Fibroblast of skin of right quadriceps (primary cell): ENCODE results near the gene CMYA5.
"Not testable (repeated sequence)": the region's sequence is repeated elsewhere in the genome, so short reads cannot be mapped to it uniquely, and the experiment has no call there.

ENCODE experiments used
- DNase-seq: peaks from one replicate; pipeline ENCODE4 v3.0.0-alpha.2; 2013

CMYA5 gene

DNA sequence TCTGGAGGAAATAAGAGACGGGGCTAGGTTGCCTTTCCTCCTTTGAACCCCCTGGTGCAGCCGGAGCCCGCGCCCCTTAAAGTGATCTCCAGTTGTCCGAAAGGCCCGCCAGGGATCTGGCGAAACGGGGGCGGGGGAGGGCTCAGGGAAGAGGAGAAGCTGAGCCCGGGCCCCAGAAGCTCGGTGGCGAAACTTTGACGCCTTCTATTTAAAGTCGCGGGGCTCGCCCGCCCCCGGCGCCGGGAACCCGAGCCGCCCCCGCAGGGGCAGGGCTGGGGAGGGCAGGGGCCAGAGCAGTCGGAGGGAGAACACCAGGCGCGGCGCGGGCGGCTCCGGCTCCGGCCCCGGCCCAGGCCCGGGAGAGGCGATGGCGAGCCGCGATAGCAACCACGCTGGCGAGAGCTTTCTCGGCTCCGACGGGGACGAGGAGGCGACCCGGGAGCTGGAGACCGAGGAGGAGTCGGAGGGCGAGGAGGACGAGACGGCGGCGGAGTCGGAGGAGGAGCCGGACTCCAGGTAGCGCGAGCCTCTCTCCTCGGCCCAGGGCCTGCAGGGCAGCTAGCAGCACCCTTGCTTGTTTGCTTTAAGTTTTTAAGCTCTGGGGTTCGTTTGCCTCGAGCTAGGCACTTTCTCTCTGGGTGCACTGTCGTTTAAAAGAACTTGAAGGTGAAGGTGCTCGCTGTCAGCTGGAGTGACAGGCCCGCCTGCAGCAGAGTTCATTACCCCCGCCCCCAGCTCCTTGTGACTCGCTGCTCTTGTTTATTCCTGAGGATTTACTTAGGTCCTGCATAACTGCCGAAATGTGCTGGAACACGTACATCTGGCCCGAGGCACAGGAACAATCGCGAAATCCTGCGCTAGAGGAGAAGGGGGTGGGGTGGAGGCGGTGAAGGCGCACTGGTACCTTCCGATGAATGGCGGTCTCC lies at the start of gene CMYA5:
CMYA5 (plus strand) TSS at position 296 of the 926 bp plus-strand sequence; CDS start at position 368, 72 bp downstream.
- peak; percentile 31 for DNase-seq

DNA sequence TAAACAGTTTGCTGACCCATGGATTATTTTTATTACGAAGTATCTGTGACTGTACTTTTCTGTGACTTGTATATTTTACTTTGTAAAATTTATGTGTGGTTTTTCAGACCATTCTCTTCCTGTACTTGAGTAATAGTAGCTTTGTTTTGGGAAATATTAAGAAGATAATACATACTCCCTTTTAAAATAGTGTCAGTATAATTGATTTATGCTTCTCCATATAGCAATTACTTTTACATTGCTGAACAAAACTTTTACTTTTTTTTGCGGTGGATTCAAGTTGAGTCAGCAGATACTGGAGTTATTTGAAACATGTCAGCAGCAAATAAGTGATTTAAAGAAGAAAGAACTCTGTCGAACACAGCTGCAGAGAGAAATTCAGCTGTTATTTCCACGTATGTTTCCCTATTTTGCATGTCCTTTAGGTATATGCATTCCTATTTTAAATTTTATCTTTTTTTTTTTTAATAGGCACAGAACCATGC lies 49.0 kb upstream of the CMYA5 start:
- peak; percentile 19 for DNase-seq

DNA sequence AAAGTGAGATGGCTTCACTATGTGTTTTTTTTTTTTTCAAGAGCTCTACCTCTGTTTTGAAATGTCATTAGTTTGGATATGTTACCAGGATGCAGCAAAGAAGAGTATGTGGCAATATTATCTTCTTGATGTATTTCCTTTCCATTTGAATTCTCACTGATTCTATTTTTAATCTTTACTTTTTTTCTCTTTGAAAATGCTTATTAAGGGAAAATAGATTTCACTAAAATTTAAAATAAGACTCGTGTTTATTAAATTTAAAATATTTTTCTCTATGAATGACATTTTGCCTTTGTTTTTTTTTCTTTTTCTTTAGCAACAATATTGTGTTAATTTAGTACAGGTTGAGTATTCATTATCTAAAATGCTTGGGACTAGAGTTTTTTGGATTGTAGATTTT lies 48.2 kb upstream of the CMYA5 start:
- no peak for DNase-seq

DNA sequence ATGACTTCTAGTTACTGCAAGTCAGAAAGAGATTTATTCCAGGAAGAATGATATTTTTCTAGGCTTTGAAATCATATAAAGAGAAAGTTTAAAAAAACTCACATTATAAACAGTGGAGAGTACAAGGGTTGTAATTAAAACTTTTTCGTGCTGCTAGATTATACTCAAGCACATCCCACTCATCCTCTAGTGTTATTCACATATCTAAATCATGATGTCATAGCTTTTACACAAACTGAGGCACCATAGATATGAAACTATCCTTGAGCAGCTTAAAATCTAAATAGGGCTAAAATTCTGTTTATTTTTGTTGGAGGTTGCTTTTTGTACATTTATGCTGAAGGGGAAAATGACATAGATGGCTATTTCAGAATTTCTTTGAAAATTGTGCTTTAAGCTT lies 47.4 kb upstream of the CMYA5 start:
- no peak for DNase-seq

DNA sequence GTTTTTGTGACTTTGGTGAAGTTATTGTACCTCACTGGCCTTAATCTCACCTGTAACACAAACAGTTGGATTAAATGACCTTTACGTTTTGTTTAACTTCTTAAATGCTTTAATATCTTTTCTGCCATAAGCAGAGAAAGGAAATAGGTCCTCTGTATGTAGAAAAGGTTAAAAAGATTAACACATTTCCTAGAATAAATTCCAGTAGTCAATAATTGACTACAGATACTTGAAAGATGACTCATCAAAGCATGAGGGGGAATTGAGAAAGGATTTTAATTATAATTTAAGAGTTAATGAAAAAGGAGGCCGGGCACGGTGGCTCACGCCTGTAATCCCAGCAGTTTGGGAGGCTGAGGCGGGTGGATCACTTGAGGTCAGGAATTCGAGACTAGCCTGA lies 35.8 kb upstream of the CMYA5 start:
- DNase-seq: no peak

DNA sequence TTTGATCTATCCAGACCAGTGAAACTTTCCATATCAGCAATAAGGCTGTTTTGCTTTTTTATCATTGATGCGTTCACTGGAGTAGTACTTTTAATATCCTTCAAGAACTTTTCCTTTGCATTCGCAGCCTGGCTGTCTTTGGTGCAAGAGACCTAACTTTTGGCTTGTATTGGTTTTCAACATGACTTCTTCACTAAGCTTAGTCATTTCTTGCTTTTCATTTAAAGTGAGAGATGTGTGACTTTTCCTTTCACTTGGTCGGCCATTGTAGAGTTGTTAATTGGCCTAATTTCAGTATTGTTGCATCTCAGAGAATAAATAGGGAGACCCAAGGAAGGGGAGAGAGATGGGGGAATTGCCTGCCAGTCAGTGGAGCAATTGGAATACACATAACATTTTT lies 26.4 kb upstream of the CMYA5 start:
- DNase-seq: no peak

DNA sequence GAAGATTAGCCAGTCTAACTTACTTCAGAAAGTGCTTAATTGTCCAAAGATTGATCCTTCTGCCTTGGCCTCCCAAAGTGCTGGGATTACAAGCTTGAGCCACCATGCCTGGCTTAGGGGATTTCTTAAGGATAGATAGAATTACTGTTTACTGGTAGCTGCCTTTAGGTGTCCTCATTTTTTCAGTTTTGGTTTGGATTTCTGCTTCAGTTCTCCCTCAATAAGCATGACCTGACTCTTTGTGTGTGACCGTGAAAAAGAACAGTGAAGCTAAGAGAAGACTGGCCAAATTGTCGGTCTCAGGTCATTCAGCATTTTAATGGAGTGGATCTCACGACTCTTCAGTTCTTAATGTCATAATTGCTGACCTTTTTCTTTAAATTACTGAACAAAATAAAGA lies 22.9 kb upstream of the CMYA5 start:
- no peak for DNase-seq

DNA sequence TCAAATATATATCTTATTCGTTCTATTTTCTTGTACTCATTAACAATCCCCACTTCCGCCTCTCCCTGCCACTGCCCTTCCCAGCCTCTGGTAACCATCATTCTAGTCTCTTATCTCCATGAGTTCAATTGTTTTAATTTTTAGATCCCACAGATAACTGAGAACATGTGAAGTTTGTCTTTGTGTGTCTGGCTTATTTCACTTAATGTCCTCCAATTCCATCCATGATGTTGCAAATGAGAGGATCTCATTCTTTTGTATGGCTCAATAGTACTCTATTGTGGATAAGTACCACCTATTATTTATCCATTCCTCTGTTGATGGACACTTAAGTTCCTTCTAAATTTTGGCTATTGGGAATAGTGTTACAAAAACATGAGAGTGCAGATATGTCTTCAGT lies 17.2 kb upstream of the CMYA5 start:
- no peak for DNase-seq

DNA sequence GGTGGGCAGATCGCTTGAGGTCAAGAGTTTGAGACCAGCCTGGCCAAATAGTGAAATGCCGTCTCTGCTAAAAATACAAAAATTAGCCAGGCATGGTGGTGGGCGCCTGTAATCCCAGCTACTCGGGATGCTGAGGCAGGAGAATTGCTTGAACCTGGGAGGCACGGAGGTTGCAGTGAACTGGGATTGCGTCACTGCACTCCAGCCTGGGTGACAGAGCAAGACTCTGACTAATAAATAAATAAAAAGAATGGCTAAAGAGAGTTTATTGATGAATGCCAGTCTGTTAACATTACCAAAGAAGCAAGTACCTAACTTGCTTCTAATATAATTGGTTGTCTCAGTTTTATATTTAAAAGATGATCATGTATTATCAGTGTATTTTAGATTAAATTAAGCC lies 13.3 kb upstream of the CMYA5 start:
- not testable (repeated sequence) for DNase-seq

DNA sequence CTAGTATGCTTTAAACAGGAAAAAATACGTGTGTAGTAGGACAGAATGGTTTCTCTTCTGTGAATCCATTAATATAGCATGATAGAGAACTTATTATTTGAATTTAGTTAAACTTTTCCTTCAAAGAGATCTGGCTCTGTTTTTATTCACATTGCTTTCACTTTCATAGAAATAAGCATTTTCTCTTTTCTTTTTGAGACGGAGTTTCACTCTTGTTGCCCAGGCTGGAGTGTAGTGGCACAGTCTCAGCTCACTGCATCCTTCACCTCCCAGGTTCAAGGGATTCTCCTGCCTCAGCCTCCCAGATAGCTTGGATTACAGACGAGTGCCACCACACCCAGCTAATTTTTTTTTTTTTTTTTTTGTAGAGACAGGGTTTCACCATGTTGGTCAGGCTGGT lies 7.5 kb upstream of the CMYA5 start:
- DNase-seq: not testable (repeated sequence)

DNA sequence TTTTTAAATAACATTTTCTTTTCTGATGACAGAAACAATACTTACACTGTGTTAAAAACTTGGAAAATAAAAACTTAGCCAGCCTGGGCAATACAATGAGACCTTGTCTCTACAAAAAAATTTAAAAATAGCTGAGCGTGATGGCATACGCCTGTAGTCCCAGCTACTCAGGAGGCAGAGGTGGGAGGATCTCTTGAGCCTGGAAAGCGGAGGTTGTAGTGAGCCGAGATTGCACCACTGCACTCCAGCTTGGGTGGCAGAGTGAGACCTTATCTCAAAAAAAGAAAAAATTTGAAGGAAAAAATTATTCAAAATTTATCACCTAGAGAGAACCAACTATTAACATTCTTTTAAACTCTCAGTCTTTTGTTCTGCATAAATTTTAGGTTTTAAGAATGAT lies 4.9 kb upstream of the CMYA5 start:
- no peak for DNase-seq

DNA sequence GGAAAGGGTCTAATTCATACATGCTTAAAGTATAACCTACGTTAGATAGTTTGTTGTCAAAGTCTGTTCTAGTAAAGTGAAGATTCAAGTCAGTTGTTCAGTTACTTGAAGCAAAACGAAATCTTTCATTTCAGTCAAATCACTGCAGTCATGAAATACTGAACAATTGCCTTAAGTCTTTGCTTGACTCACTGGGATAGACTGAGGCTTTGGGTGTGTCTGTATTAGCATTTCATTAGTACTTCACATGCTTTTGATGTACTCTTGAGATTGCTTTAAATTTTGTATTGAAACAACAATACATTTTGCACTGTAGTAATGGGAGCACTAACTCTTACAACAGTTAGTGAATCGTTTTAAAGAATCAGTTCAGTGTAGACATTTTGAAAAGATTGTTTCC lies 4.0 kb upstream of the CMYA5 start:
- DNase-seq: no peak

DNA sequence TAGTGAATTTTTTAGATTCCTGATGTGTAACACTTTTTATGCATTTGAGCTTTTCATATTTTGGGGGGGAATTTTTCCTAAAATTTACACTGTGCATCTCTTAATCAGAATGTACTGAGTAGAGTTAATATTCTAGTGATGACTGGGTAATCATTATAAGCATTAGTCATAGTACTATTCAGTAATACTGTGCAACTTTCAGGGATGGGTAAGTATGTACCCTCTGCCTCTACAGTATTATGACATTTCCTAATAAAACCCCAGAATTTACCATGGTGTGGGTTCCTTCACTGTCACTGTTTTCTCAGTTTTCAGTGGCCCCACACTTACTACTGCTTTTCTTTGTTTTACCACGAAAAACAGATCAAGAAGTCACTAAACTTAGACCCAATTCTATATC lies 2.8 kb upstream of the CMYA5 start:
- peak; percentile 27 for DNase-seq

DNA sequence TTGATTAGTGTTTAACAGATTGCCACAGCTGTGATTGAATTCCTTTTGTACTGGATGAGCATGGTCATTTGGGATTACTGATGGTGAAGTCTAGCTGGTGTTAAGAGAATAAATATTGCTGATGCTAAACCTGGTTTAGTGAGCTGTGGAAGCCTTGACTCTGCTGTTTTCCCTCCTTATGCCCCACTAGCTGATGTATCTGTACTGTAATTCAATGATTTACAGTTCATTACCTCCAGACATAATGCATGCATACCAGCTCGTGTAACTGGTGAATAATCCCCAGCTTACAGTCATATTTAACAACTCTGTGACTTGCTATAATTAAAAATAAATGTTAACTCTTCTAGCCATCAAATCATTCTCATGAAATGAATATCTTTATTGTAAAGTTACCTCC lies 1.7 kb upstream of the CMYA5 start:
- peak; percentile 16 for DNase-seq

DNA sequence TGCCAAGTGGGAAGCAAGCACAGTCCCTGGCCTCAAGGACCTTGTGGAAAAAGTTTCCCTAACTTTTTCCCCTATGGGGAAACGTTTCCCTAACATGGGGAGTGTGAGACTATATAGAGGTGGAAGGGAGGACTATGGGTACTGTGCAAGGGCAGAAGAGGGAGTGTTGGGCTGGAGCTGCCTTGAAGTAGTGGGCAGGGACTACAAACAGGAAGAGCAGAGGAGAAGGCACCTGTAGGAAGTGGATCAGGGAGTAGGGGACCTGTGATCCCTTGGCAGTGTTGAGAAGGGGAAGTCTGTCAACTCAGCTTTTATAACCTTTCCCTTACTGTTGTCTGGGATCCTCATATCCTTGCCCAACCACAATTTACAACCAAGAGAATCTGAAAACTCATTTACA lies 1.4 kb downstream of the CMYA5 start:
- no peak for DNase-seq

DNA sequence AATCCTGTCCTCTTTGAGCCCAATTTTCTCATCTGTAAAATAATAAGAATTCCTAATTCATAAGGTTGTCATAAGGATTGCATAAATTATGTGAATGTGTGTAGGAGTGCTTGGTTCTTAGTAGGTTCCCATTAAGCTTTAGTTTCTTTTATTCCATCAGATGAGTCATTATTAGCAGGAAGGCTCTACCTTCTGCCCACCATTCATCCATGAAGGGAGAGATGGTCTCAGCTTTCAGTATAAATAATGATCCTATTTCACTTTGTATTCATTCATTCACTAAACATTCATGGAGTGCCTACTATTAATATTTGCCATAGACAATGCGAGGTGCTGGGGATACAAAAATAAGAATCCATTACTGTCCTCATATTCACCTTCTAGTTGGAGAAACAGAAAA lies 3.0 kb downstream of the CMYA5 start:
- no peak for DNase-seq

DNA sequence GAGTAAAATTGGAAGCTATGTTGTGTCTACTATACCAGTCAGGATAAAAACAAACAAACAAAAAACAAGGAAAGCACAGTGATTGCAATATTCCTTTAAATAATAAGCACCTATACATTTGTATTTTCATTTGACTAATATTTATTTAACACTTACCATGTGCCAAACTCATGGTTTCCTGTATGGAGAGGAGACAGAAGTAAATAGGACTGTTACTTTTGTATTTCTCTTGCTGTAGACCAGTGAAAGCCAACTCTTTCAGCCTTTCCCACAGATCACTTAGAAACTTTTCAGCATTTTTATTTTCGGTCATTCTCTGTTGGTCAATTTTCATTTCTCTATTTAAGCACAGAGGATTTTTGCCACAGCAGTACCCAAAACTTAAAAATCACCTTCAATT lies 4.5 kb downstream of the CMYA5 start:
- DNase-seq: no peak

DNA sequence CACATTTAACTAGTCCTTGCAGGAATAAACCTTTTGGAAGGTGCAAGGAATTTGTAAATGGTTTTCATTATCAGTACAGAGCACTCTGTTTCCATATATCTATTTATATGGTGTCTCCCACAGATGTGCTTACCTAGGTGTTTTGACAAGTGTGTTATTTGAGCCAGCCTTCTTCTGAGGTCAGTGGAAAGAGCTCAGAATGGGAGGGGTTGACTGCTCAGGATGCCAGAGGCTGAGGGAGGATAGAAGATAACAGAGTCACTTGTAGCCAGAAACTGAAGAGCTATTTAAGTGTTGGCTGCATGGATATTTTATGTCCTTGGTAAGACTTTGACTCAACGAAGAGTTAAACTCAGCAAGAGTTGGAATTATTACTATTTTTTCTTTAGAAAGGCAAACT lies 5.0 kb downstream of the CMYA5 start:
- DNase-seq: no peak

DNA sequence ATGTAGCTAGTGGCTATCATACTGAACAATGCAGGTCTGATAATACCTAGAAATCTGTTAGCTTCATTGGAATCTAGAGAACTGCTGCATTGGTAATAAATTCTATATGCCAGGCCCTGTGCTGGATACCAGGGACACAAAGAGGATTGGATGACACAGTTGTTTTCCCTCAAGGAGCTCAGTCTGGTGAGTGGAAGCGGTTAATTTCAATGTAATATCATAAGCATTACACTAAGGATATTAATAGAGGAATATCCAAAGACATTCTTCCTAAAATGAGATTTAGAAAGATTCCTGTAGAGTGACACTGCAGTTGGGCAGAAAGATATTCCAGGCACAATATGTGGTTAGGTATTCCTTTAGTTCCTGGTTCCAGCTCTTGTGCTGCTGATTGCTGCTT lies 5.9 kb downstream of the CMYA5 start:
- no peak for DNase-seq

DNA sequence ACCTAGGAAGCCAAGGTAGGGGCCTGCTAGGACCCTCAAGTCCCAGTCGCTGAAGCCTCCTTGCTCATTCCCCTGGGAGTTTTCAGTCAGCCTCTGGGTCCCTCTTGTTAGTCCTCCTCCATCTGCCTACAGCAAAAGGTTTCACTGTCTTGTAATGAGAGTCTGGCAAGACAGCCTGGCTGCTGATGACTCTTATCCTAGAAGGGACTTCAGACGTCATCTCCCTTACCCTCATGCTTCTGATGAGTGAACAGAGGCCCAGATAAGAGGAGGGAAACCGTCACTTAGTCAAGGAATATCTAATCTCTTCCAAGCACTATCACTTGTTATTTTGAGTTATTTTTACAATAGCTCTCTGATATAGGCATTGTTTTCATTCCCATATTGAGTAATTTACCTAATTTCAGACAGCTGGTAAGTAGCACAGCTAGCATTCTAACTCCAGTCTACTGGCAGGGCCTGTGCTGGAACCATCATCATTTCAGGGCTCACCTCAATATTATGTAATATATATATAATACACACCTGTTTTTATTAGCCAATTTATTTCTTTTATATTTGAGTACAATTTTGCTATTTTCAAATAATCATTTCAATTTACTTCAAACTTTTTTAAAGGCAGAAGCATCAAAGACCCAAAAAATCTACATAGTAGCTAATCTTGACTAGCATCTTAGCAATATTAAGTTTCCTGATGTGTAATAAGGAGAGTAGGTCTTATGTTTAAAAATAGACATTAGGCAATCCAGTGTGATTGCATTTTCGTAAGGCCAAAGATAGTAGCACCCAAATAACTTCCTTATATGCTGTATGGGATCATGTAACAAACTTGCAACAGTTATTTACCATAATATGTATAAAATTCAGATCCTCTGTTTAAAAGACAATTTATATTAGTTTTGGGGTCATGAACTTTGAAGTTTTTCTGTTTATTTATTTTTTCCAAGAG lies 7.9 kb downstream of the CMYA5 start:
- peak; percentile 32 for DNase-seq

DNA sequence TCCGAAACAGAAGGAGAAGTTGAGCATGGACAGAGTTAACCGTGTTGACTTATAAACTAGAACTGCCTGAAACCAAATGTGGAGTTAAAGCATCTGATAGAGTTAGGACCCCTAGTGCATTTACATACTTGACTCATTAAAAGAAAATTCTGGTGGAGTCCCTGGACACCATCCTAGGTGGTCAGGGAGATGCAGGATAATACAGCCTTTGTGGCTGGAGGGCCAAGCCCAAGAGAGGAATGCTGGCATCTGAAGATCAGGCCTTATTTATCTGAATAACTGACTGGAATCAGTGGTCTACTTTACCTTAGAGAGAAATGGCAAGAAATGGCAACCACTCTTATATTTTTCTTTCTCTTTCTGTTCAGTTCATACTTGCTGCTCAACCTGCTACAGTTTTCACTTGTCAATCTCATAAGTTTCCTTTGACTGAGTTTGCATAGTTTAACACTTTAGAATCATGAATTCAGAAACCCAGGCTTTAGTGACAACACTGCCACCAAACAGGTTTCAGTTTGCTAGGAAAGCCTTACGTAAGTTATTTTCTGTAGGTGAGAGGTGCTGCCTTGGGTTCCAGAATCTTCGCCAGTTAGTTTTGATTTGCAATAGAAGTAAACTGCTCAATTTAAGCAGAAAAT lies 10.2 kb downstream of the CMYA5 start:
- no peak for DNase-seq

DNA sequence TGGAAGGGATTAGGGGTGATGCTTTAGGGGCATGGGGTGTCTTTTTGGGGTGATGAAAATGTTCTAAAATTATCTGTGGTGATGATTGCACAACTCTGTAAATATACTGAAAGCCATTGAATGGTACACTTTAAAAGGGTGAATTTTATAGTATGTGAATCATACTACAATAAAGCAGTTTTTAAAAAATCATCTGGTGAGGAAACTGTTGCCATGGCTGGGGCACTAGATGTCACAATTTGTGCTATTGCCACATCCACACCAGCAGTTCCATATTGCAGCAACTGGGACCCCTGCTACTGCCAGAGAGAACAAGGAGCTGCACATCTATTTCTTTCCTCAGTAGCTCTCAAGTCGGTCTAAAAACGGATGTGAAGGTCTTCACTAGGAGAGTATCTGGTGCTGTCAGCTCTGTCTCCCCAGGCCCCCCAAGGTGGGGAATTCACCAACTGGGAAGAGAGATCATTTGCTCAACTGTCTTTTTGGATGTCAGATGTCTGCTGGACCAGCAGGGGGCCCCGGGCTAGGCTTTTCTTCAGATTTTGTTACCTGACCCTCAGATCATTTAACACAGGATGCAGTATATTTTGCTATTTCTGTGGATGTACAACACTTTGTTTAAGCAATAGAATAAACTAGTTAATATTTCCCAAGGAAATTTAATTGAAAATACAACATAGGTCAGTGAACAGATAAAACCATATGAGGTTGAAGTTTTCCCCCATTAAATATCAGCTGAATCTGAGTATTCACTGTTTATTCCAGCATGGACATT lies 13.2 kb downstream of the CMYA5 start:
- DNase-seq: peak; percentile 38

DNA sequence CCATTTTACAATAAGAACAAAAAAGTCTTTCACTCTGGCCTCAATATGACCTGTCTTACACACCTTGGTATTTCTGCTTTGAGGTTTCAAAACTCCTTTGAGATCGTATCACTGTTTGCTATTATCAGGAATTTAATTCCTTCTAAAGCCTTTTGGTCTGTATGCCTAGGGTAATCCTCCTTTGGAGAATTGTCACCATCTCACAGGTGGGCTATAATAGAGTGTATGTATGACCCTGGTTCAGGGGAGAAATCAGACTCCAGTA lies 13.7 kb downstream of the CMYA5 start:
- DNase-seq: no peak
